GM19467 (cell line): Measurements from ENCODE around the gene INMT.
"Not testable (repeated sequence)": the region's sequence is repeated elsewhere in the genome, so short reads cannot be mapped to it uniquely, and the experiment has no call there.

Experiments
- ATAC-seq: cut with Tn5 transposase; IDR thresholded peaks from one replicate; pipeline ENCODE4 v1.9.1; 2021; ENCODE audit warnings: mild to moderate bottlenecking, moderate library complexity; ENCODE audit not compliant: unreplicated experiment

INMT gene

DNA sequence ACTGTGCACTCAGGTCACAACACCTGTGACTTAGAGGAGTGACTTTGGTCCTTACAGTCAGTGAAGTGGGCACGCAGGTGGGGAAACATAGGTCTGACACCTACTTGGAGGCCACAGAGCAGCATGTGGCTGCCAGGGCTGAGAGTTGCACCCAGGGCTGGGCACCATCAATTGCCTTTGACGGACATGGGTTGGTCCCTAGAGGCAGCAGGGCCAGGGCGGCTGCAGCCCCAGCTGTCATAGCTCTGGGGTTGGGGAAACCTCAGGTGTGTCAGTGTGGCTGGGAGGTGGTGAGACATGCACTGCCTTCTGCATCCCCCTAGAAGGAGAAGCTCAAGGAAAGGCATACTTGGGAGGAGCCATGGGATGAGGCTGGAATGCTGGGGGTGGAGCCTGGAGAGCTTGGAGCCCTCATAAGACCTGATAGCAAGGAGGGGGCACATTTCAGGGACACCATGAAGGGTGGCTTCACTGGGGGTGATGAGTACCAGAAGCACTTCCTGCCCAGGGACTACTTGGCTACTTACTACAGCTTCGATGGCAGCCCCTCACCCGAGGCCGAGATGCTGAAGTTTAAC lies at the start of gene INMT:
Gene INMT, plus strand, starts transcription at position 440 of the 578 bp plus-strand sequence. Its CDS starts 16 bp downstream, at position 456.
- ATAC-seq, result no peak

- no peak for ATAC-seq
Measured at GRCh38 chr7:30702200-30702599, 49.7 kb upstream of the INMT start.

DNA sequence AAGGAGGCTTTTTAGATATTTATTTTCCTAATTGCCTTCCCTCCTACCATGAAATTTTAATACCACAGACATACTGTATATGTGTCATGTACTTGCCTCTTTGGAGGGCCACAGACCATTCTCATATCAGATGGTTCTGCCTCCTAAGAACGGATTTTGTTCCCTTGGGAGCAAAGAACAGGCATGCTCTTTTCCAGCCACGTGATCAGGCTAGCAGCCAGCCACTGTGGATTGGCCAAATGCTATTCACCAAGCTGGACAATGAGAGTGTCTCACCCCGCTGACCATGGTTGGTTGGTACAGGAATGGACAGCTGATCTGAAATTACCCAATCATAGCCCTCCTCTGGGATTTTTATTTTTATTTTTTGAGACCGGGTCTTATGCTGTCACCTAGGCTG lies 48.2 kb upstream of the INMT start:
- ATAC-seq, result no peak

DNA sequence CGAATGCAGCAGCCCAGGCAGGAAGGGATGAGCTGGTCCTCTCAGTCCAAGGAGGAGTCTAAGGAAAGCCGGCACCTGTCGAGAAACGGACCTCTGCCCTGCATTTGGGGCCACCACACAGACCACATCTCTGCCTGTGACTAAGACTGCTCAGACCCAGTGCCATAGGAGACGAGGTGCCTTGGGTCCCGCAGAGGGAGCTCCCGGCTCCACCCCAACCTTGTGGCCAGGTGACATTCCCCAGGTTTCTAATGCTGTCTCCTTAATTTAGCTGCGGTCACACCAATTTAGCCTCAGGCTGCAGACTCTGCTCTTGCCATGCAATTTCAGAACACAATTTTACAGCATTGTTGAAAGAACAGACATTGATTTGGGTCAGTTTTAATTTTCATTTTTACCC lies 46.9 kb upstream of the INMT start:
- ATAC-seq, result no peak

- ATAC-seq, result no peak
Measured at GRCh38 chr7:30705596-30705995, 46.3 kb upstream of the INMT start.

GRCh38 chr7:30706316-30706715 lies 45.6 kb upstream of the INMT start:
- ATAC-seq, result no peak

DNA sequence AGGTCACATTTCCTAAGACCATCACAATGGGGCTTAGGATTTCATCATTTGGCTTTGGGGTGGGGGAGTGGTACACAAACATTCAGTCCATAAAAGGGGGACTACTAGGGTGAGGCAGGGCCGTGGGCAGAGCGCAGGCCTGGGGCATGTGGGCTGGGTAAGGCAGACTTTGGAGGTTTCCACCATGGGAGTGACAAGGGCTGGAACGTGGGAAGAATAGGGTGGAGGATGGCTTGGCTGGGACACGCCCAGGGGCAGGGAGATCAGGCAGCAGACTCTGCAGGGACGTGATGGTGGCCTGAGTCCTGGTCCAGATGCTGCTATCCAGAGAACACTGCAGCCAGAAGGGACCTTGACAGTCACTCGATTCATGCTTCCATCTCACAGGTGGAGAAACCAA lies 45.0 kb upstream of the INMT start:
- no peak for ATAC-seq

- ATAC-seq, result no peak
Measured at GRCh38 chr7:30707391-30708357, 44.3 kb upstream of the INMT start.

- no peak for ATAC-seq
Measured at GRCh38 chr7:30708412-30708811, 43.5 kb upstream of the INMT start.

- ATAC-seq, result no peak
Measured at GRCh38 chr7:30708983-30709382, 43.0 kb upstream of the INMT start.

DNA sequence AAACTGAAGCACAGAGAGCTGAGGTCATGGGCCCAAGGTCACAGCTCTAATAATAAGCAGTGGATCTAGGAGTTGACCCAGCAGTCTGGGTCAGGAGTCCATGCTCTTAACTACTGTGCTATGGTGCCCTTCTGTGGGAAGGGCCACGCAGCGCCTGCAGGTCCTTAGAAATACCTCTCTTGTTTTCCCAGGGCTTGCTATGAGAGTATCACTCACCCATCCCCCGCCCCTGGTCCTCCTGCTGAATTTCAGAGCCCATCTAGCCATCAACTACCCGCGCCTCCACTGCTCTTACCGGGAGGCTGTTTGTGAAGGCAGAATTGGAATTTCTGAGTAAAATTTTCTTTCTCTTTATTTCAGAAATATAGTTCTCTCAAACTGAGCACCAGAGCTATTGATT lies 42.4 kb upstream of the INMT start:
- ATAC-seq, result no peak

DNA sequence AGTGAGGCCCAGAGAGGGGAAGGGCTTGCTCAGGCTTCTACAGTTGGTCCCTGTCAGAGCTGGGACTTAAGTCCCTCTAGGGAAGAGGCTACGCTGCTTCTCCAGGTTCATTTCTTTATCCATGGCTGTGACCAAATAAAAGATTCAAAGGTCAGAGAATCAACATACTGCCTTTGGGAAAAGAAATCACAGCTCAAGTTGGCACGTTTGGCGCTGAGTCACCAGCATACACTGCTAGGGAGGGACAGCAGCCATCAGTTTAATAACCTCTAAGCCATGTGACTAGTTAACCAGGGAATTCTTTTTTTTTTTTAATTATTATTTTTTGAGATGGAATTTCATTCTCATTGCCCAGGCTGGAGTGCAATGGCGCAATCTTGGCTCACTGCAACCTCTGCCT lies 41.3 kb upstream of the INMT start:
- ATAC-seq, result no peak

GRCh38 chr7:30713392-30713791 lies 38.5 kb upstream of the INMT start:
- ATAC-seq, result no peak

- no peak for ATAC-seq
Measured at GRCh38 chr7:30714129-30714528, 37.8 kb upstream of the INMT start.

DNA sequence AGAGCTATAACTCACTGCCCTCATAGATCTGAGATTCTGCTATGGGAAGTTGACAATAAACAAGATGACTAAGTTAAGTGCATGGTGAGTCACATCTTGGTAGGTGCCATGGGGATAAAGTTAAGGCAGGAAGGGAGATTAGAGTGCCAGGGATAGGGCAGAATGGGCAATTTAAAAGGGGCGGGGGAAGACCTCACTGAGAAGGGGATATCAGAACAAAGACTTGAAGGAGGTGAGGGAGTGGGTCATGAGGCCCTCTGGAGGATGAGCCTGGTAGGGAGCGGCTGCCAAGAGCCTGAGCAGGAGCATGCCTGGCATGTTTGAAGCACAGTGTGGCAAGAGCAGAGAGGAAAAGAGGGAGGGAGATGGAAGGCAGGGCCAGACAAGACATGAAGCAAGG lies 34.8 kb upstream of the INMT start:
- no peak for ATAC-seq

DNA sequence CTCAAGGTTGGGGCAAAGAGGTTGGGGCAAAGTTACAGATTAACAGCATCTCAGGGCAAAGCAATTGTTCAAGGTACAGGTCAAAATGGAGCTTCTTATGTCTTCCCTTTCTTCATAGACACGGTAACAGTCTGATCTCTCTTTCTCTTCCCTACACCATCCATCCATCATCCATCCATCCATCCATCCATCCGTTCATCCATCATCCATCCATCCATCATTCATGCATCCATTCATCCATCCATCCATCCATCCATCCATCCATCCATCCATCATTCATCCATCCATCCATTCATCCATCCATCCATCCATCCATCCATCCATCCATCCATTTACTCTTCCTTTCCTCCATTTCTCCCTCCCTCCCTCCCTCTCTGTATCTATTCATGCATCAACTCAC lies 32.5 kb upstream of the INMT start:
- ATAC-seq, result not testable (repeated sequence)

GRCh38 chr7:30721211-30721610 lies 30.7 kb upstream of the INMT start:
- ATAC-seq, result no peak

GRCh38 chr7:30722187-30722586 lies 29.7 kb upstream of the INMT start:
- ATAC-seq, result no peak

- no peak for ATAC-seq
Measured at GRCh38 chr7:30722671-30723070, 29.3 kb upstream of the INMT start.

- no peak for ATAC-seq
Measured at GRCh38 chr7:30723776-30724175, 28.2 kb upstream of the INMT start.

- no peak for ATAC-seq
Measured at GRCh38 chr7:30726296-30727006, 25.5 kb upstream of the INMT start.
